HuH-7 (cell line): ENCODE measurements around the gene FAM168B.
A peak's percentile ranks its signal among the peaks of the same experiment; 100 is the strongest.
"Not testable (repeated sequence)": the region's sequence is repeated elsewhere in the genome, so short reads cannot be mapped to it uniquely, and the experiment has no call there.

ENCODE experiments used
- DNase-seq: peaks from one replicate; pipeline ENCODE4 v3.0.0; 2011; ENCODE audit warnings: low spot score

FAM168B gene

DNA sequence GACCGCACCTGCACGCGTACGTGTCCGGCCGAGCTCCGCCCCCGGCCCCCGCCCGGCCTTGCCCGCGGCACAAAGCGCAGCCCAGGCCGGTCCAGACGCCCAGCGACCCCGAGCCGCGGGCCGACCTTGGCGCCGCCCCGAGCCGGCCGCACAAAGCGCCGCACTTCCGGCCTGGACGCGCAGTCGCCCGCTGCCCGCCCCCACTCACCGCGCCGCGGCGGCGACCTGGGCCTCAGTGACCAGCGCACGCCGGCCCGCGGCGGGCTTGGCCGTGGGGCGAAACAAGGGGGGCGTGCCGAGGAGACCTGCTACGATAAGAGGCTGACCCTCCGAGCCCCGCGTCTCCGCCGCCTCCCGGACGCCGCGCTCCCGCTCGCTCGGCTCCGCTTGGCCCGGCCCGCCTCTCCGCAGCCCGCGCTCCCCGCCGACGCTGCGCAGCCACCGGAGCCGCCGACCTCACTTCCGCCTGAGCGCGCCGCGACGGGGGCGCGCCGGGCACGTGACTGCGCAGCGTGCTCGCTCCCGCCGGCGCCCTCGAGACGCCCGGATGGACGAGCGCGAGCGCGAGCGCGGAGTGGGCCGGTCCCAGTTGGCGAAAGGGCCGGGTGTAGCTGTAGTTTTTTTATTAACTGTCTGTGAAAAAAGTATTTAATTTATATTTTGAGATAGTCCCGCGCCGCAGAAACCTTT lies at the start of gene FAM168B:
Gene FAM168B (minus strand): TSS at position 455 of the 690 bp plus-strand sequence. CDS start 10,814 bp downstream, outside the sequence.
- DNase-seq, result peak; percentile 86

- DNase-seq, result no peak
Measured at GRCh38 chr2:131142849-131143248, 49.6 kb upstream of the FAM168B start.

DNA sequence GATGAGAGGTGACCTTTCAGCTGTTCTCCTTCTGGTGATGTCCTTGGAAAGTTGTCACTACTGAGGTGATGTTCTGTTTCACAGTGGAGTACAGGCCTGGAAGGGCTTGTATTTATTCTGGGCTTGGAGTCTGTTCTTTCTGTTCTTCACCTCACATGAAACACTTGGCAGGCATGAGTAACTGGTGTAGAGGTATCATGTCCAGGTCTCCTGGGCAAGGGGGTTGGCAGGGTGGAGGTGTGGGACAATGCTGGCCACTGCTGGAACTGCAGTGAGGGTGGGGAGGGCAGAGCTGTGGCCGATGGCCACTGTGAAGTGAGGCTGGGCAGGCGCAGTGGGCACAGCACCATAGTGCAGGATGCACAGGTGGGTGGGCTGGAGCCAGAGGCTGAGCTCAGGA lies 47.3 kb upstream of the FAM168B start:
- no peak for DNase-seq

DNA sequence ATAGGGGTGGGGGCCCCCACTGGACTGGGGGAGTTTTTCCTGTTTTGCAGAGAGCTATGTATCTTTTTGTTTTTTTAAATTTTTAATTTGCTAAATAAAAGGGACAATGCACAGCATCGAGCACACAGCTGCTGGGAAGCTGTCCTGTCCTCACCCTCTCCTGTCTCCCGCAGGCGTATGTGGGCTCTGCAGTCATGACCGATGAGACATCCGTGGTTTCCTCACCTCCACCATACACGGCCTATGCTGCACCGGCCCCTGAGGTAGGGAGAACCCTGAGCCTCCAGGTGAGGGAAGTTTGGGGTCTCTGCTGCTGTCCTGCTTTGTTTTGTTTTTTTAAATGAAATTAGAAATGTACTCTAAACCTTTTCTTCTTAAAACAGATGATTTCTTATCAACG lies 39.5 kb upstream of the FAM168B start:
- no peak for DNase-seq

GRCh38 chr2:131130298-131130596 lies 37.0 kb upstream of the FAM168B start:
- no peak for DNase-seq

- no peak for DNase-seq
Measured at GRCh38 chr2:131127981-131128380, 34.7 kb upstream of the FAM168B start.

- DNase-seq, result no peak
Measured at GRCh38 chr2:131127076-131127475, 33.8 kb upstream of the FAM168B start.

- no peak for DNase-seq
Measured at GRCh38 chr2:131126436-131126835, 33.2 kb upstream of the FAM168B start.

GRCh38 chr2:131125195-131125757 lies 32.0 kb upstream of the FAM168B start:
- DNase-seq, result no peak

DNA sequence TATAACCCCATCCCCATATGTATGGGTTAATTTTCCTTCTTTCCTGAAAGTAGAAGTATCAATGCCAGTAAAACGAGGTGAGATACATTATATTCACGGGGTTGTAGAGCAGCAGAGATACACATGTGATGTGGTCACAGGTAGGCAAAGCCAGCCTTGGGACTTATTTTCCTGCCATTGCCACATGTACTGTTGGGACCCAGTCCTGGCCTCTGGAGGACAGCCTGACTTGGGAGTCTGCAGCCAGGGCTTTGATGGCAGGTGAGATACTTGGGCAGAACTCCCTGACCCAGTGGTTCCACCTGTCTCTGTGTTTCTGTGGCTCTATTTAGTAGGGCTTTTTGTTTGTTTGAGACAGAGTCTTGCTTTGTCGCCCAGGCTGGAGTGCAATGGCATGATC lies 29.9 kb upstream of the FAM168B start:
- DNase-seq, result no peak

GRCh38 chr2:131122496-131122895 lies 29.2 kb upstream of the FAM168B start:
- no peak for DNase-seq

- no peak for DNase-seq
Measured at GRCh38 chr2:131121464-131121863, 28.2 kb upstream of the FAM168B start.

- no peak for DNase-seq
Measured at GRCh38 chr2:131120815-131121317, 27.6 kb upstream of the FAM168B start.

GRCh38 chr2:131115752-131116151 lies 22.5 kb upstream of the FAM168B start:
- no peak for DNase-seq

GRCh38 chr2:131114950-131115349 lies 21.7 kb upstream of the FAM168B start:
- not testable (repeated sequence) for DNase-seq

DNA sequence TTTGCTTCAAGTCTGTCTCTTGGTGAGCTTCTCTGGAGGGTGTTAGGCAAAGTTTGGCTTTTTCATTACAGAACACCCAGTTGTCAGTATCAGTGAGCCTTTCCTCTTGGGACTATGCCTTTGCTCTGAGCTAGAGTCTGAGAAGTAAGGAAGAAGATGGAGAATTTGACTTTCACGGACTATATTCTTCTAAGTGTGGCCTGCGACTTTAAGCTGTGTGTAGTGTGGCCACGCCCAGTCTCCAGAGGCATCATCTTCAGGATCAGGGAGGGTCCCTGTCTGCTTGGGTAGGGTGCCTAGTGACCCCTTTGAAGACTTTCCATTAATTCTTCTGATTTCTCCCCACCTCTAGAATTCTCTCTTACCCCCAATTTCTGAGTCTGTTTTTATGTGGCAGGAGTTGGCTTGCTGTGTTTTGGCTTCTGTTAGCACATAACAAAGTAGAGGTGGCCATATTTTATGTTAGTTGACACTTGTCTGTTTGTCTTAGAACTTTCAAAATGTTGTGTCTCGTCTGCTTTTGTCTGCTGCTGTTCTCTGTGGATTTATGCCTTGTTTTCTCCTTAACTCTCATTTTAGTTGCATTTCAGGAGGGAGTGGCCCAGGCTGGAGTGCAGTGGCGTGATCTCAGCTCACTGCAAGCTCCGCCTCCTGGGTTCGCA lies 20.4 kb upstream of the FAM168B start:
- no peak for DNase-seq

DNA sequence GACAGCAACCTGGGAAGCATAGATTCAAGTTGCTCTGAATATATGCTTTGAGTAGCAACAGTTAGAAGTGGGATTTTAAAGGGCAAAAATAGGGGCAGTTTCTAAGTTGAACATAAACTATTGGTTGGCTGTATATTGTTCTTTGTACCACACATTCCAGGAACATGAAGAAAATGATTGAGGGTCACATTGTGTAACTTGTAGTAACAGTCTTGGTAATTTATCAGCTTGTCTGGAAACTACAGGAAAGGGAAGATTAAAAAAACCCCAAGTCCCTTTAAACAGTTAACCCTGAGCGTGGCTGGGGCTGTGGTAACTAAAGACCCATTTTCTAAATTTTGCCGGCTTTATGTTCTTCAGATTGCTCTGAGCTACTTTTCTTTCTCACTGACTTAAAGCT lies 19.3 kb upstream of the FAM168B start:
- DNase-seq, result no peak

- DNase-seq, result peak; percentile 31
Measured at GRCh38 chr2:131105950-131106801, 12.9 kb upstream of the FAM168B start.

GRCh38 chr2:131105156-131105949 lies 12.1 kb upstream of the FAM168B start, which contains the start of gene PLEKHB2:
TSS of gene PLEKHB2 (plus strand) at chr2:131105336. CDS start at chr2:131120942, 15,606 bp downstream.
- peak; percentile 87 for DNase-seq

DNA sequence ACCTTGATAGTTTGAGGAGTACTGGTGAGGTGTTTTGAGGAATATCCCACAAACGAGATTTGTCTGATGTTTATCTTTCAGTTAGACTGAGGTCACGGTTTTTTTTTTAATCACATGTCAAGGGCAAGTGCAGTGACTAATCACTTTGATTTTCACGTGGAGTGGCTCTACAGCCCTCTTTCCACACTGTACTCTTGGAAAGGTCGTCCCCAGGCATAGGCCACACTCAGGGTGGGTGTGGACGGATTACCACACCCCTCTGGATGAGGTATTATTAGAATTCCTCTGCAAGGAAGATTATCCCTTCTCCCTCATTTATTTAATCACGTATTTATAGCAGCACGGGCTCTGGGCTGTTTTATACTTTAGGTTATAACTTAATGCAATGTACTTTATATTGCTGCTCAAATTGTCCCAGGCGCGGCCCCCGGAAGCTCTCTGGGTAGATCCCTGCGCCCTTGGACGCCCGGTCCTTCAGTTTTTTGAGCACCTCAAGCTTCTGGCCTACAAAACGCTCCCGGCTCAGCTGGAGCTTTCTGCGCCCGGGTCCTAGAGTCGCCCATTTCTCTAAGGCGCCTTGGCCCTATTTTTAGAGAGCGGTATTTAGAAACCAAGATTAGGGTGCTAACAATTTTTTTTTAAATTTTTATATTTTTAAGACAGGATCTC lies 11.4 kb upstream of the FAM168B start:
- DNase-seq, result peak; percentile 41

DNA sequence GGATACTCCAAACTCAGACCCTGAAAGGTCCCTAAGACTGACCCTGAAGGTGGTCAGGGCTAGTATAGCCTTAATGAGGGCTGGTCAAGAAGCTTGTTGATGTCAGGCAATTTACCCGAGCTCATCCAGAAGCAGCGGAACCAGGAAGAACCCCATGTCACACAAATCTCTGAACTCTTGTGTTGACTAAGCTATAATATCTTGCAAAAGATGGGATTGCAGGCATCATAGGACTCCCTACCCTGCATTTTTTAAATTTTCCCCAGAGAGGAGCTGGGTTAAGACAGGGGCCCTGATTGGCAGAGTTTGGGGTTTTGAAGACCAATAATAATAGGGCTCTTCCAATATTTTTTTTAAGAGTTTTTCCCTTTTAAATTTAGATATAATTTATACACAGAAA lies 9.9 kb upstream of the FAM168B start:
- no peak for DNase-seq
